HG02973 (cell line): ENCODE results near the gene P2RX4.
"Not testable (repeated sequence)": the region's sequence is repeated elsewhere in the genome, so short reads cannot be mapped to it uniquely, and the experiment has no call there.

ENCODE experiments used
- ATAC-seq: cut with Tn5 transposase; IDR thresholded peaks from one replicate; pipeline ENCODE4 v1.9.1; 2021; ENCODE audit warnings: moderate library complexity; ENCODE audit not compliant: unreplicated experiment

P2RX4 gene

DNA sequence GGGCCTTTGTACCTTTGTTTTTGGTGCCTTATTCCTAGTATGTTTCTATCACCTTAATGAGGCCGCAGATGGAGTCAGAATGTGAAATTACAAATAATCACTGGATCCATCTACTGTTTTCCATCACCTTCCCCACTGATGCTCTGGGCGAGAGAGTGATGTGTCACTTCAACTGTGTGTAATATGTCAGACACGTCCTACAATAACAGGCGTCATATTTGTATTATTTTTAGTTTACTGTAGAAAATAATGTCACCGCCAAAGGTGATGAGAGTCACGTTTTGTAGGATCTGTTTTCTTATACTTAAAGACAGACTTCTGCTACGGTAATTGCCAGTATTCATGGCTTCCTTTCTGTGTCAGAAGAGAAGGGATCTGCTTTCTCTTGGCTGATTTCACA, 22.4 kb upstream of the P2RX4 start:
- no peak for ATAC-seq

DNA sequence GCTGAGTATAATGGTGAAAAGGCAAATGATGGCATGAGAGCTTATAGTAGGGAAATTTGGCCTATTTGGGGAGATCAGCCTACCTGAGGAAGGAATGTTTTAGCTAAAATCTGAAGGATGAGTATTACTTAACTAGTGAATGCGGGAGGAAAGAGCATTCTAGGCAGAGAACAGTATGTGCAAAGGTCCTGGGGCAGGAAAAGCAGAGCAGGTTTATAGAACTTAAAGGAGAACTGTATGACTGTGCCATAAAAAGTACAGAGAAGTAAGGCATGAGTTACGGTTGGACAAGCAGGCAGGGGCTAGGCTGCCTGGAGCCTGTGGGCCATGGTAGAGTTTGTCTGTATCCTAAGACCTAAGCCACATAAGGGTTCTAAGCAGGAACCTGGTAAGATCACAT, 21.7 kb upstream of the P2RX4 start:
- ATAC-seq: no peak

DNA sequence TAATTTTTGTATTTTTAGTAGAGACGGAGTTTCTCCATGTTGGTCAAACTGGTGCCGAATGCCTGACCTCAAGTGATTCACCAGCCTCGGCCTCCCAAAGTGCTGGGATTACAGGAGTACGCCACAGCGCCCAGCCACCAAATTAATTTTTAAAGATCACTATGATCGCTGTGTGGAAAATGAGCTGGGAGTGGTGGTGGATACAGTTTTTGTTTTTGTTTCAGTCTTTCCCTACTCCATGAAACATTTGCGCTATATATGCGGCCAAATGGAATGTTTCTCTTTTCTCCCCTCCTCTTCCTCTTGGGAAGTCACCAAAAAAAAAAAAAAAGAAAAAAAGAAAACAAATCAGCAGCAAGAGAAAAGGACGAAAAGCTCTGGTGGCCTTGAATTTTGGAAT, 20.8 kb upstream of the P2RX4 start:
- no peak for ATAC-seq

DNA sequence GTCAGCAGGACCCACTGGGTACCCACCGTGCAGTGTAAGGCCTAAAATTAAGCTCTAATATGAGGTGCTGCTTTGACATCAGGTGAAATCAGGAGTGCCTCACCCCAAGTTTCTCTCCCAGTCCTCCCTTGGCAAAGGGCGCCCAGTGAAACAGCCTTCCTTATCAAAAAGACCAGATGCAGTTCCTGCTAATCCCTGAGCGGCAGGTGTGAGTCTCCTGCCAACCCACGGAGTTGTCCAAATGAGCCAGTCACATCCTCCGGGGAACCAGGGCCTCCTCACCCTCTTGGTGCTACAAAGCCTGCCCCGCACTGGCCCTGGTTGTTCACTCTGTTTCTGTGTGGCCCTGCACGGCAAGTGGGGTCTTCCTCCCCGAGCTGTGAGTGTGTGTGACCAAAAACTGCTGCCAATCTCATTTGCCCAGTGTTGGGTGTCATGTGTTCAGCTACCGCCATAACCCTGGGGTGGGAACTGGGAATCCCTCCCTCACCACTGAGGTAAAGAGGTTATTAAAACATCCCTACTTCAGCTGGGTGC, 20.2 kb upstream of the P2RX4 start:
- ATAC-seq: no peak

GRCh38 chr12:121190523-121191031, 19.4 kb upstream of the P2RX4 start:
- ATAC-seq: no peak

DNA sequence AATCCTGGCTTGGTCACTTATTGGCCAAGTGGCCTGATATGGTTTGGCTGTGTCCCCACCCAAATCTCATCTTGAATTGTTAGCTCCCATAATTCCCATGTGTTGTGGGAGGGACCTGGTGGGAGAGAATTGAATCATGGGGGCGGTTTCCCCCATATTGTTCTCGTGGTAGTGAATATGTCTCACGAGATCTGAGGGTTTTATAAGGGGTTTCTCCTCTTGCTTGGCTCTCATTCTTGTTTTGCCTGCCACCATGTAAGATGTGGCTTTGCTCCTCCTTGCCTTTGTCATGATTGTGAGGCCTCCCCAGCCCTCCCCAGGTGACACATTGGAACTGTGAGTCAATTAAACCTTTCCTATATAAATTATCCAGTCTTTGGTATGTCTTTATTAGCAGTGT, 18.8 kb upstream of the P2RX4 start:
- no peak for ATAC-seq

GRCh38 chr12:121196902-121197301, 13.0 kb upstream of the P2RX4 start:
- no peak for ATAC-seq

GRCh38 chr12:121198949-121199348, 11.0 kb upstream of the P2RX4 start:
- no peak for ATAC-seq

DNA sequence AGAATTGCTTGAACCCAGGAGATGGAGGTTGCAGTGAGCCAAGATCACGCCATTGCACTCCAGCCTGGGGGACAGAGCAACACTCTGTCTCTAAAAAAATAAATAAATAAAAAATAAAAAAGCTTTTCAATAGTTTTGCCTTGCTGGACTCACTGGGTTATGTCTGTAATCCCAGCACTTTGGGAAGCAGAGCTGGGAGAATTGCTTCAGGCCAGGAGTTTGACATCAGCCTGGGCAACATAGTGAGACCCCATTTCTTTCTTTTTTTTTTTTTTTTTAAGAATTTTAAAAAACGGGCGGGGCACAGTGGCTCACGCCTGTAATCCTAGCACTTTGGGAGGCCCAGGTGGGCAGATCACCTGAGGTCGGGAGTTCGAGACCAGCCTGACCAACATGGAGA, 8.8 kb upstream of the P2RX4 start:
- not testable (repeated sequence) for ATAC-seq

GRCh38 chr12:121202407-121203355, 7.2 kb upstream of the P2RX4 start:
- no peak for ATAC-seq

DNA sequence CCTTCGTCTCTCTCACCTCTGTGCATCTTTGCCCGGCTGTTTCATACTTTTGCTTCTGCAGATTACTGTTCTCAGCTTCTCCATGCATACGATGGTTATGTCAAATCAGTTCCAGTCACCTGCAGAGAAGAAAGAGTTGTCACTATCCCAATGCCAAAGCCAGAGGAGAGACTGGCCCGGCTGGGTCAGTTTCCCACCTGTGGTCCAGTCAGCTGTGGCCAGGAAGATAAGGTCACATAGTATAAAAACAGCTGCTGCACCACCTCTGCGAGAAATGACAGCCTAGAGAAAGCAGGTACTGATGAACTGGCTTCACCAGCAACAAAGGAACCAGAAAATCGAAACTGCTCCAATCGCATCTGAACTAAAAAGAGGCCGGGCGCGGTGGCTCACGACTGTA, 6.4 kb upstream of the P2RX4 start:
- no peak for ATAC-seq

DNA sequence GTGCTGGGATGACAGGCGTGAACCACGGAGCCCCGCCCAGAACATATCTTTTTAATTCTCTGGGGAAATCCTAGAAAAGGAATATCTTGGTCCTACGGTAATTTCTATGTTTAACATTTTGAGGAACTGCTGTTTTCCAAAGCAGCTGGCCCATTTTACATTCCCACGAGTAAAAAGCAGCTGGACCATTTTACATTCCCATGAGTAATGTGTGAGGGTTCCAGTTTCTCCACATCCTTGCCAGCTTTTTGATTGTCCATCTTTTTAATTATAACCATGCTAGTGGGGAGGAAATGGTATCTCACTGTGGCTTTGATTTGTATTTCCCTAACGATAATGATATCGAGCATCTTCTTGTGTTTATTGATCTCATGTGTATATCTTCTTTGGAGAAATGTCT, 4.4 kb upstream of the P2RX4 start:
- no peak for ATAC-seq

DNA sequence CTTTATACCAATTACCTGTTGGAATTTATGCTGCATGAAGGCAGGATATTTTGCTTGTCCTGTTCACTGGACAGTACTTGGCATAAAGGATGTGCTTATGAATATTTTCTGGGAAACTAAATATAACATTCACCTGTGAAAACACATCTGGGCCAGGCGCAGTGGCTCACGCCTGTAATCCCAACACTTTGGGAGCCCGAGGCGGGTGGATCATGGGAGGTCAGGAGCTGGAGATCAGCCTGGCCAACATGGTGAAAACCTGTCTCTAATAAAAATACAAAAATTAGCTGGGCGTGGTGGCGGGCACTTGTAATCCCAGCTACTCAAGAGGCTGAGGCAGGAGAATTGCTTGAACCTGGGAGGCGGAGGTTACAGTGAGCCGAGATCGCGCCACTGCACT, 1.4 kb upstream of the P2RX4 start:
- ATAC-seq: not testable (repeated sequence)

DNA sequence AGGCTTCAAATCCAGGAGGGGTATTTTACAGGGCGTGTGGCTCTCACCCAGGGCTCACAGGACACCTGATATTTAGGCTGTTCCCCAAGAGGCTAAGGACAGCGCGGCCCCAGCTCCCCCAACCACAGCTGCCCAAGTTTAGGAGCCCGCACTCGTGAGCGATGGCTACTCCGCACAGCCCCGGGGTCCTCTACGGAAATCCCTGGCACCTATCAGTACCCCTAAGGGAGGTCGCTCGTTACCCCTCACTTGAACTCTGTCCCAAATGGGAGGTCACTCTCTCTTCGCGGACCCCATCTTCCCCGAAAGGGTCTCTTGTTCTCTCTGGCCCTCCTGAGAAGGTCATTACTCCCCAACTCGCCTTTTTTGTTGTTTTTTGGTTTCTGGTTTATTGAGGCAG, 708 bp upstream of the P2RX4 start:
- ATAC-seq: no peak

GRCh38 chr12:121212875-121213274, 2.9 kb downstream of the P2RX4 start:
- ATAC-seq: no peak

DNA sequence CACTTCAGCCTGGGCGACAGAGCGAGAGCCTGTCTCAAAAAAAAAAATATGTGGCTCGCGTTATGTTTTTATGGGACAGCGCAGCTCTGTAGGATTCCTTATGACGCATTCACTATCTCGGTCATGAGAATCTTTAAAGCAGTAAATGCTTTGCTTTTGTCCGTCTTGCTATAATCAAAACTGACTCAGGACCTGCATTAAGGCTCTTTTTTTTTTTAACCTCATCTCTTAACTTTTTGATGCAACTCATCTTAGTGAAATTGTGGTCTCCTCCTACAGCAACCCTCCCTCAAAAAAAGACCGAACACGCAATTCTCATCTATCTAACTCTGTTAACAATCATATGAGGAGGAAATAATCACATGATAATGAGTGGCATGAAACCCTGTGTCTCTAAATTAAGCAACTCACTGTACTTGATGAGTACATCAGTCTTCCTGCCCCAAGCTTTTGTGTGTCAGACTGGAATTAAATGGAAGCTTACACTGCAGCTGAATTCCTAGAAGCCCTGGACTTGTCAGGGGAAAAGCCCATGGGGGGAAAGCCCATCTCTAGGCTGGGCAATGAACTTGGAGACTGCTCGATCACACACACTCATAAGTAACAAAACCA, 4.3 kb downstream of the P2RX4 start:
- ATAC-seq: no peak

GRCh38 chr12:121214855-121215745, 5.2 kb downstream of the P2RX4 start:
- no peak for ATAC-seq

- no peak for ATAC-seq
Observed at GRCh38 chr12:121216102-121216501, 6.2 kb downstream of the P2RX4 start.

GRCh38 chr12:121217063-121217462, 7.1 kb downstream of the P2RX4 start:
- ATAC-seq: no peak

DNA sequence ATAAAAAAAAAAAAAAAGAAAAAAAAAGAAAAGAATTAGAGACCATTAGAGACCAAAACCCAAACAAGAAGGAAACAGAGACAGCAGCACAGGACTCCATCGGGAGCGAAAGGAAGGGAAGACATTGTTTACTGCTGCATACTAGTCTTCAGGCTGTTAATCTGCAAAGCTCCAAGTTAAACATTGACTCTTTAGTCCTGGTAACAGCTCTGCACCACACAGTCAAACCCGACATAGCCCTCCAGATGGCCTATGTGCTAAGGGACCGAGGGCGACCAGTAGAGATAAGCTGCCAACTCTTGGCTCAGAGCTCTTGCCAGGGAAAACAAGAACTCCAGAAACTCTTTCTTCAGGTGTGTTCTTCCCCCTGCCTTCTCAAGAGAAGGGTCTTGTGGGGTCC, 7.8 kb downstream of the P2RX4 start:
- no peak for ATAC-seq
